Measurements from ENCODE around the gene MKS1. TPM values are rescaled to one million over a fixed set of nuclear protein-coding genes. Genes with fewer than 3 reads are reported as not detected.

Gene MKS1
- total RNA-seq, 1 experiment from 2014 or later = 28.6 TPM

DNA sequence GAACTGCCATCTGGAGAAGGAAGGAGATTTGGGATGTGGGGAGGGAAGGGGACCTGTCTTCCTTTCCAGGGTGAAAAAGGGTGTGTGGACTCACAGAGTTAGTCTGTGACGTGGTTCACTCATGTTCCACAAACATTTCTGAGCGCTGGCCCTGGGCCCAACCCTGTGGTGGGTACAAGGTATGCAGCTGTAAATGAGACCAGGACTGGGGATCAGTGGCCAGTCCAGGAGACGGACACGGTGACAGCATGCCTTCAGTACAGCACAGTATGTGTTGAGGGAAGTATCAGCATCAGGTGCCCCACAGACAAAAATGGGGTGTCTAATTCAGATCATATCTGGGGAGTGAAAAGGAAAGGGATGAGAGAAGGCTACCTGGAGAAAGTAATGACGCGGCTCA is 32.0 kb downstream of the MKS1 start:
- H3K4me3 Mint-ChIP-seq (ENCODE audit: unreplicated experiment) = no peak overlapping the region
- no peak for DNase-seq
- TF ChIP-seq CTCF (IDR thresholded peaks at IDR 0.05; ENCODE audit: insufficient read depth in 1 of 2, low read depth in 1 of 2, low read length in 1 of 2, severe bottlenecking in 1 of 2, unreplicated experiment in 1 of 2) = no peak
- peaks cover 6% of the 10 kb centered on the region for H3K27me3 Mint-ChIP-seq (ENCODE audit: insufficient read depth, unreplicated experiment)
- no peak overlapping the region for H3K27ac Mint-ChIP-seq (ENCODE audit: unreplicated experiment)
- CTCF ChIA-PET = no interaction called here
- H3K36me3 Mint-ChIP-seq (ENCODE audit: insufficient read depth, unreplicated experiment) = no peaks in the 10 kb centered on the region
- intact Hi-C loops (cut with micrococcal nuclease; ENCODE audit: unreplicated experiment) = no loop called here
- Histone ChIP-seq H3K27me3 (replicated peaks; ENCODE audit: control insufficient read depth, insufficient read depth, low read length) (no peaks in the 10 kb centered on the region), H3K4me1 (peaks cover 8% of the 10 kb centered on the region), H3K4me3 (ENCODE audit: low read depth, low read length) (no peak overlapping the region), H3K9me3 (no peaks in the 10 kb centered on the region), H3K36me3 (ENCODE audit: control insufficient read depth, insufficient read depth, low read length) (no peaks in the 10 kb centered on the region)
- H3K9me3 Mint-ChIP-seq (ENCODE audit: unreplicated experiment) = no peaks in the 10 kb centered on the region
- BruUV-seq (replicated peaks) = no TSS peak
- POLR2A ChIA-PET = no interaction called here
- H3K4me1 Mint-ChIP-seq (ENCODE audit: low read depth, unreplicated experiment) = peaks cover 8% of the 10 kb centered on the region

- BruUV-seq (replicated peaks) = no TSS peak
- no peak for DNase-seq
- TF ChIP-seq CTCF (IDR thresholded peaks at IDR 0.05; ENCODE audit: insufficient read depth in 1 of 2, low read depth in 1 of 2, low read length in 1 of 2, severe bottlenecking in 1 of 2, unreplicated experiment in 1 of 2) = no peak
- no peak overlapping the region for H3K4me3 Mint-ChIP-seq (ENCODE audit: unreplicated experiment)
- H3K27me3 Mint-ChIP-seq (ENCODE audit: insufficient read depth, unreplicated experiment) = peaks cover 6% of the 10 kb centered on the region
- CTCF ChIA-PET = no interaction called here
- H3K4me3 ChIP-seq (ENCODE audit: low read depth, low read length) = no peak overlapping the region
- H3K36me3 ChIP-seq (ENCODE audit: control insufficient read depth, insufficient read depth, low read length) = no peaks in the 10 kb centered on the region
- H3K4me1 Mint-ChIP-seq (ENCODE audit: low read depth, unreplicated experiment) = peaks cover 8% of the 10 kb centered on the region
- no peaks in the 10 kb centered on the region for H3K9me3 Mint-ChIP-seq (ENCODE audit: unreplicated experiment)
- H3K27ac Mint-ChIP-seq (ENCODE audit: unreplicated experiment) = no peak overlapping the region
- H3K27me3 ChIP-seq (replicated peaks; ENCODE audit: control insufficient read depth, insufficient read depth, low read length) = no peaks in the 10 kb centered on the region
- H3K4me1 ChIP-seq = peaks cover 8% of the 10 kb centered on the region
- no peaks in the 10 kb centered on the region for H3K9me3 ChIP-seq
- intact Hi-C loops (cut with micrococcal nuclease; ENCODE audit: unreplicated experiment) = no loop called here
- POLR2A ChIA-PET = no interaction called here
- H3K36me3 Mint-ChIP-seq (ENCODE audit: insufficient read depth, unreplicated experiment) = no peaks in the 10 kb centered on the region
Observed at GRCh38 chr17:58186591-58186990, 32.5 kb downstream of the MKS1 start.

- Mint-ChIP-seq H3K9me3 (ENCODE audit: unreplicated experiment) (no peaks in the 10 kb centered on the region), H3K4me3 (ENCODE audit: unreplicated experiment) (no peak overlapping the region), H3K27me3 (ENCODE audit: insufficient read depth, unreplicated experiment) (peaks cover 10% of the 10 kb centered on the region), H3K36me3 (ENCODE audit: insufficient read depth, unreplicated experiment) (no peaks in the 10 kb centered on the region), H3K27ac (ENCODE audit: unreplicated experiment) (no peak overlapping the region), H3K4me1 (ENCODE audit: low read depth, unreplicated experiment) (no peaks in the 10 kb centered on the region)
- intact Hi-C loops (cut with micrococcal nuclease; ENCODE audit: unreplicated experiment) = no loop called here
- Histone ChIP-seq H3K4me3 (ENCODE audit: low read depth, low read length) (no peak overlapping the region), H3K9me3 (no peaks in the 10 kb centered on the region), H3K36me3 (ENCODE audit: control insufficient read depth, insufficient read depth, low read length) (no peaks in the 10 kb centered on the region), H3K4me1 (no peaks in the 10 kb centered on the region), H3K27me3 (replicated peaks; ENCODE audit: control insufficient read depth, insufficient read depth, low read length) (no peaks in the 10 kb centered on the region)
- CTCF ChIA-PET = no interaction called here
- POLR2A ChIA-PET = no interaction called here
- no peak for DNase-seq
- no peak for TF ChIP-seq CTCF (IDR thresholded peaks at IDR 0.05; ENCODE audit: insufficient read depth in 1 of 2, low read depth in 1 of 2, low read length in 1 of 2, severe bottlenecking in 1 of 2, unreplicated experiment in 1 of 2)
- no TSS peak for BruUV-seq (replicated peaks)
Observed at GRCh38 chr17:58184986-58185761, 33.9 kb downstream of the MKS1 start.
